ENCODE results near the gene AFF2. TPM values are rescaled to one million over a fixed set of nuclear protein-coding genes. Genes with fewer than 3 reads are reported as not detected.

Gene AFF2
- polyA plus RNA-seq, 1 experiment: 0.04 TPM

DNA sequence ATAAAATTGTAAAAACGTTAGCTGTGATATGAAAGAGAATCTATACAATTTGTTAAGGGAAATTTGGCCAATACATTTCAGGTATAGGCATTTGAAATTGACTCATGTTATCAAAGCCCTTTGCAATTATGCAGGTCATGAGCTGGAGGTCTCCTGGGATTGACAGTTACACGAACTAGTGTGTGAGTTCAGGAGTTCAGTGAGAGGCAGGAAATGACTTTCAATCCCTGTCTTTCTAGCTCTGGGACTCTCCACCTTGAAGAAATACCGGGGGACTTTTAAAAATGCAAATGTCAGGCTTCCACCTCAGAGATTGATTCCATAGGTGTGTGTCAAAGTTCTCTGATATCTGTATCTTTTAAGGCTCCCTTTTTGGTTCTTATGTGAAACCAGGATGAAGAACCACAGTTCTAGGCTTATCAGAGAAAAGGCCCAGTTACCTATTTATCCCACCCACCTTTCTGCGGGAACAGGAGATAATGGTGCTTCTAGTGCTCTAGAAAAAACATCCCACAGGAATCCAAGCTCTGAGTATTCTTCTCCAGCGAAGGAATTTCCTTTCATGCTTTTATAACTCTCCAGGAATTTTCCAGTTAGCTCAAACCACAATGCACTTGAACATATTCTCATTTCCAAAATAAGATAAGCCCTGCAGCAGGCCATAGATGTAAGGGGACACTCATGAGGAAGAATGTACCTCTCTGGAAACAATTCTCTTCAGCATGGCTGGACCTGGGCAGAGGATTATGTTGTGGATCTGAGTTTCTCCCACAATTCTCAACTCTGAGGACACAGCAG is 503.6 kb downstream of the AFF2 start:
- Histone ChIP-seq H3K4me3 (ENCODE audit: low read depth, low read length) (no peak overlapping the region), H3K27ac (ENCODE audit: low read depth, low read length) (no peak overlapping the region), H3K9me3 (ENCODE audit: control insufficient read depth, insufficient read depth, low read length) (no peaks in the 10 kb centered on the region), H3K27me3 (ENCODE audit: control insufficient read depth, insufficient read depth, low read length) (no peaks in the 10 kb centered on the region)
- no peak for DNase-seq (ENCODE audit: low read depth, low spot score)
- TF ChIP-seq, protein P1, sequence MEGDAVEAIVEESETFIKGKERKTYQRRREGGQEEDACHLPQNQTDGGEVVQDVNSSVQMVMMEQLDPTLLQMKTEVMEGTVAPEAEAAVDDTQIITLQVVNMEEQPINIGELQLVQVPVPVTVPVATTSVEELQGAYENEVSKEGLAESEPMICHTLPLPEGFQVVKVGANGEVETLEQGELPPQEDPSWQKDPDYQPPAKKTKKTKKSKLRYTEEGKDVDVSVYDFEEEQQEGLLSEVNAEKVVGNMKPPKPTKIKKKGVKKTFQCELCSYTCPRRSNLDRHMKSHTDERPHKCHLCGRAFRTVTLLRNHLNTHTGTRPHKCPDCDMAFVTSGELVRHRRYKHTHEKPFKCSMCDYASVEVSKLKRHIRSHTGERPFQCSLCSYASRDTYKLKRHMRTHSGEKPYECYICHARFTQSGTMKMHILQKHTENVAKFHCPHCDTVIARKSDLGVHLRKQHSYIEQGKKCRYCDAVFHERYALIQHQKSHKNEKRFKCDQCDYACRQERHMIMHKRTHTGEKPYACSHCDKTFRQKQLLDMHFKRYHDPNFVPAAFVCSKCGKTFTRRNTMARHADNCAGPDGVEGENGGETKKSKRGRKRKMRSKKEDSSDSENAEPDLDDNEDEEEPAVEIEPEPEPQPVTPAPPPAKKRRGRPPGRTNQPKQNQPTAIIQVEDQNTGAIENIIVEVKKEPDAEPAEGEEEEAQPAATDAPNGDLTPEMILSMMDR (IDR thresholded peaks at IDR 0.05; ENCODE audit: low read depth, low read length): no peak
- ChIA-PET POLR2A (no interaction called here), CTCF (no interaction called here)

DNA sequence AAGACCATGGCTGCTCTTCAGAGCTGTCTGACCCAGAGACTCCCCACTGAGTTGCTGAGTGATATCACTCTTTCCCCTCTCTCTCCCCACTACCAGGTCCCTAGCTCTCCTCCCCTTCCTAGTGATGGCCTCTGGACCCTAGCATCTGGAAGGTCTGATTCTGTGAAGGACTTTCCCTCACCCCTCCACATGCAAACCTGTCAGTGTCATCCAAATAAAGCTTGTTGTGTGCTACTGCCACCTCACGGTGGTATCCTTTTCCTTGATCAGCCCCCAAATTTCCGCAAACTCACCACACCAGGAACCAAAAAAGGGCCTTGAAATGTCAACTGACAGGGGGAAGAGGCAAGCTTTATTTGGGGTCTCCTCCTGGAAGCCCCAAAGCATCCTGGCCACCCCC is 504.5 kb downstream of the AFF2 start:
- no peaks in the 10 kb centered on the region for H3K27me3 ChIP-seq (ENCODE audit: control insufficient read depth, insufficient read depth, low read length)
- no peak overlapping the region for H3K27ac ChIP-seq (ENCODE audit: low read depth, low read length)
- TF ChIP-seq, protein P1 (IDR thresholded peaks at IDR 0.05; ENCODE audit: low read depth, low read length): no peak
- DNase-seq (ENCODE audit: low read depth, low spot score): no peak
- POLR2A ChIA-PET: no interaction called here
- CTCF ChIA-PET: no interaction called here
- no peak overlapping the region for H3K4me3 ChIP-seq (ENCODE audit: low read depth, low read length)
- H3K9me3 ChIP-seq (ENCODE audit: control insufficient read depth, insufficient read depth, low read length): no peaks in the 10 kb centered on the region

DNA sequence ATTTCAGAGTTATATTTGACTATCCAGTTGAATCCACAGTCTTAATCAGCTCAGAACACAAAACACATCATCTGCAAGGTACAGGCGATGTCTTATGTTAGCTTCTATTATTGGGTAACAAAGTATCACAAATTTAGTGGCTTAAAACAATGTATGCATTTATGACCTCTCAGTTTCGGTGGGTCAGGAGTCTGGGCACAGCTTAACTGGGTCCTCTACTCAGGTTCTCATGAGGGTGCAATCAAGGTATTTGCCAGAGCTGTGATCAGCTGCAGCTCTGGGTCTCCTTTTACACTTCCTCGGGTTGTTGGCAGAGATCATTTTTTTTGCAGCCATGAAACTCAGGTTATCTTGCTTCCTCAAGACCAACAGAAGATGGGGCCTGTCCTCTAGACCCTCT is 505.8 kb downstream of the AFF2 start:
- no peak for DNase-seq (ENCODE audit: low read depth, low spot score)
- CTCF ChIA-PET: no interaction called here
- Histone ChIP-seq H3K27ac (ENCODE audit: low read depth, low read length) (no peak overlapping the region), H3K9me3 (ENCODE audit: control insufficient read depth, insufficient read depth, low read length) (no peaks in the 10 kb centered on the region), H3K4me3 (ENCODE audit: low read depth, low read length) (no peak overlapping the region), H3K27me3 (ENCODE audit: control insufficient read depth, insufficient read depth, low read length) (no peaks in the 10 kb centered on the region)
- TF ChIP-seq, protein P1 (IDR thresholded peaks at IDR 0.05; ENCODE audit: low read depth, low read length): no peak
- POLR2A ChIA-PET: no interaction called here

DNA sequence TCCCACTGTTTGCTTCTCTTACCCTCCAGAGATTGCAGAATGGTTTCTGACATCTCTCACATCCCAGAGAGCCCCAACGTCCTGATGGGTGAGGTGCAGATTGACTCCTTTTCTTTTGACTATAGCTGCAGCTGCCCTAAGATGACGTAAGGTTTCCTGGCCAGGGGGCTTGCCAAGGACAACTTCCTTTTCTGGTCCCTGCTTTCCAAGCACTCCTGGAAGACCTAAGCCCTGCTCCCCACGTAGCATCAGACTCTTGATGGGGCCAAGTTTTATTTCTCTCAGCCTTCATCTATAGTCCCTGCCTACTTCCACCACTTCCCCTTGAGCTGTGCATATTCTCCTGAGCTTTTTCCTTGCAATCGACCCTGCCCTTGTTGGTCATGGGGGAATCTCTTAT is 507.0 kb downstream of the AFF2 start:
- Histone ChIP-seq H3K27ac (ENCODE audit: low read depth, low read length) (no peak overlapping the region), H3K4me3 (ENCODE audit: low read depth, low read length) (no peak overlapping the region), H3K9me3 (ENCODE audit: control insufficient read depth, insufficient read depth, low read length) (no peaks in the 10 kb centered on the region), H3K27me3 (ENCODE audit: control insufficient read depth, insufficient read depth, low read length) (no peaks in the 10 kb centered on the region)
- CTCF ChIA-PET: no interaction called here
- TF ChIP-seq, protein P1 (IDR thresholded peaks at IDR 0.05; ENCODE audit: low read depth, low read length): no peak
- POLR2A ChIA-PET: no interaction called here
- DNase-seq (ENCODE audit: low read depth, low spot score): no peak

DNA sequence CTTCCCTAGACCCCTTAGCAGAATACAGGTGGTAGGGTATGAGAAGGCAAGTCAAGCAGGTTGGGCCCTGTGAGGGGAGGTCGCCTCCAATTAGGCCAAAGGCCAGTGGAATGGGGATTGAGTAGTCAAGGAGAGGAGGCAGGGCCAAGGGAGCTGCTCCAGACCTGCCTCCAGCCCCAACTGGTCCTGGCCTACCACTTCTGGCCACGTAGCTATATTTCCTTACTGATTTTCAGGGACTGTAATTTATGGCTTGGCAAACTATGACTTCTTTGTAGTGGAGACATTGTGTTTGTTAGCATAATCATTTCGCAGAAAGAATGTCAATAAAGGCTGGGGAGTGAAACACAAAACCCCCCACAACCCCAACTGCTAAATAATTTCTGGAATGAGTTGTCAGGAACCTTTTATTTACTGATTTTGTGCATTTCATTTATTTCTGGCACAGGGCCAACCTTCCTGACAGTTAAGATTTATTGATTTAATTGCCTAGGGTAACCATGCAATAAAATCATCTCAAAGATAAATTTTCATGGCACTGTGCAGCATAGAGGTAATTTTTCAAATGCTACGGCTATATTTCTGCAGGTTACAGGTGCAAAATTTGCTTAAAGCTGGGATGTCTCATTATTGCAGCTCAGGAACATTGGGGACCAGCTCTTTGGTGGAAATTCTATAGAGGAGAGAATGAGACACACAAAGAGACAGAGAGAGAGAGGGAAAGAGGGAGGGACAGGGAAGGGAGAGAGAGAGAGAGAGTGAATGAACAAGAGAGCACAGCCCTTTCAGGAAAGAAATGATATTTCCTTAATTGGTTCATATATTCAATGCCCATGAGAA is 509.8 kb downstream of the AFF2 start:
- no peaks in the 10 kb centered on the region for H3K27me3 ChIP-seq (ENCODE audit: control insufficient read depth, insufficient read depth, low read length)
- no peaks in the 10 kb centered on the region for H3K9me3 ChIP-seq (ENCODE audit: control insufficient read depth, insufficient read depth, low read length)
- ChIA-PET CTCF (no interaction called here), POLR2A (no interaction called here)
- no peak for DNase-seq (ENCODE audit: low read depth, low spot score)
- H3K27ac ChIP-seq (ENCODE audit: low read depth, low read length): no peak overlapping the region
- H3K4me3 ChIP-seq (ENCODE audit: low read depth, low read length): no peak overlapping the region
- TF ChIP-seq, protein P1 (IDR thresholded peaks at IDR 0.05; ENCODE audit: low read depth, low read length): no peak
